A549 (cell line): ENCODE measurements around the gene PPP1R9A.

Experiments used
- CBX8 ChIP-seq: fragments of 200-600 bp; sonication (generic); IDR thresholded peaks from 2 replicates; pipeline ENCODE4 v1.6.1; 2016
- CEBPB ChIP-seq, 2 experiments: fragments of >200 bp in 1 of 2; sonication (Bioruptor Twin) in 1 of 2; formaldehyde crosslinking in 1 of 2; IDR thresholded peaks; 2 replicates each; pipeline ENCODE4 v1.6.1; 2012 to 2016
- EHMT2 ChIP-seq: fragments of 200-600 bp; sonication (generic); IDR thresholded peaks from 2 replicates; pipeline ENCODE4 v1.6.1; 2016; ENCODE audit warnings: antibody characterized with exemption, low read depth, mild to moderate bottlenecking, moderate library complexity
- EP300 ChIP-seq, 2 experiments: fragments of >200 bp; sonication (Bioruptor Twin); formaldehyde crosslinking; IDR thresholded peaks; 2 replicates in 1 of 2; 3 replicates in 1 of 2; pipeline ENCODE4 v1.6.1; 2016 to 2017
- MYC ChIP-seq: IDR thresholded peaks from 2 replicates; pipeline ENCODE4 v1.6.1; 2012; ENCODE audit warnings: mild to moderate bottlenecking, inconsistent platforms, low read length, improper control_type of control experiment, borderline replicate concordance
- PHF8 ChIP-seq: fragments of 200-600 bp; sonication (generic); IDR thresholded peaks from 2 replicates; pipeline ENCODE4 v1.6.1; 2016; ENCODE audit warnings: low read depth, mild to moderate bottlenecking, antibody characterized with exemption, moderate library complexity, borderline replicate concordance
- POLR2A ChIP-seq: IDR thresholded peaks from 2 replicates; pipeline ENCODE4 v1.6.1; 2012; ENCODE audit warnings: mild to moderate bottlenecking, low read length
- RFX5 ChIP-seq: fragments of 450-650 bp; IDR thresholded peaks from 2 replicates; pipeline ENCODE4 v1.7.1; 2014; ENCODE audit warnings: antibody characterized with exemption, mild to moderate bottlenecking, moderate library complexity
- SMC3 ChIP-seq: fragments of >200 bp; sonication (Bioruptor Twin); formaldehyde crosslinking; IDR thresholded peaks from 3 replicates; pipeline ENCODE4 v1.6.1; 2018; ENCODE audit warnings: inconsistent platforms
- TP53 ChIP-seq: fragments of 250-450 bp; sonication (Bioruptor Pico); IDR thresholded peaks from 2 replicates; pipeline ENCODE4 v1.5.0; 2021; ENCODE audit warnings: mild to moderate bottlenecking, moderate library complexity
- TF ChIP-seq, protein P1 (sequence below): fragments of 200-600 bp; sonication (generic); IDR thresholded peaks from 2 replicates; pipeline ENCODE4 v1.6.1; 2016; ENCODE audit warnings: antibody characterized with exemption, mild to moderate bottlenecking, moderate library complexity
- TF ChIP-seq, protein P2 (sequence below): fragments of >200 bp; sonication (Bioruptor Twin); formaldehyde crosslinking; IDR thresholded peaks from 3 replicates; pipeline ENCODE4 v1.5.1; 2016
- TF ChIP-seq, protein P3 (sequence below): IDR thresholded peaks from 2 replicates; pipeline ENCODE4 v1.6.1; 2012

DNA sequence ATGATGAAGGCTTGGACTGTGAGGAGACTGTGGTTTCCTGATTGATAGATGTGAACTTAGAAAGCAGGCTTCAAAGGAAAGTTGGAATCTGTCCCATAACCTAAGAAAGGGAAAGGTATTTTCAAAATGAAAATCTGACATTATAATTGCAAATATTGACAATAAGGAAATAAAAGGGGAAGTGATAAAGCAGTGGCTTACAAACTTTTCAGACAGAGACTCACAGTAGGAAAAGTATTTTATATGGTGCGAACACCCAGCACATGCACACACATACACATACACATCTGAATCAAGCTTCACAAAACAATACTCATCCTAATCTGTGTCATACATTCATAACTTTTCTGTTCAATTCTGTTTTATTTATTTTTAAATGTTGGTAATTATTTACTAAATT lies 412.2 kb downstream of the PPP1R9A start:
- TF ChIP-seq, protein P1, sequence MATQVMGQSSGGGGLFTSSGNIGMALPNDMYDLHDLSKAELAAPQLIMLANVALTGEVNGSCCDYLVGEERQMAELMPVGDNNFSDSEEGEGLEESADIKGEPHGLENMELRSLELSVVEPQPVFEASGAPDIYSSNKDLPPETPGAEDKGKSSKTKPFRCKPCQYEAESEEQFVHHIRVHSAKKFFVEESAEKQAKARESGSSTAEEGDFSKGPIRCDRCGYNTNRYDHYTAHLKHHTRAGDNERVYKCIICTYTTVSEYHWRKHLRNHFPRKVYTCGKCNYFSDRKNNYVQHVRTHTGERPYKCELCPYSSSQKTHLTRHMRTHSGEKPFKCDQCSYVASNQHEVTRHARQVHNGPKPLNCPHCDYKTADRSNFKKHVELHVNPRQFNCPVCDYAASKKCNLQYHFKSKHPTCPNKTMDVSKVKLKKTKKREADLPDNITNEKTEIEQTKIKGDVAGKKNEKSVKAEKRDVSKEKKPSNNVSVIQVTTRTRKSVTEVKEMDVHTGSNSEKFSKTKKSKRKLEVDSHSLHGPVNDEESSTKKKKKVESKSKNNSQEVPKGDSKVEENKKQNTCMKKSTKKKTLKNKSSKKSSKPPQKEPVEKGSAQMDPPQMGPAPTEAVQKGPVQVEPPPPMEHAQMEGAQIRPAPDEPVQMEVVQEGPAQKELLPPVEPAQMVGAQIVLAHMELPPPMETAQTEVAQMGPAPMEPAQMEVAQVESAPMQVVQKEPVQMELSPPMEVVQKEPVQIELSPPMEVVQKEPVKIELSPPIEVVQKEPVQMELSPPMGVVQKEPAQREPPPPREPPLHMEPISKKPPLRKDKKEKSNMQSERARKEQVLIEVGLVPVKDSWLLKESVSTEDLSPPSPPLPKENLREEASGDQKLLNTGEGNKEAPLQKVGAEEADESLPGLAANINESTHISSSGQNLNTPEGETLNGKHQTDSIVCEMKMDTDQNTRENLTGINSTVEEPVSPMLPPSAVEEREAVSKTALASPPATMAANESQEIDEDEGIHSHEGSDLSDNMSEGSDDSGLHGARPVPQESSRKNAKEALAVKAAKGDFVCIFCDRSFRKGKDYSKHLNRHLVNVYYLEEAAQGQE: no peak
- no peak for TF ChIP-seq PHF8
- no peak for TF ChIP-seq CBX8
- TF ChIP-seq, protein P2, sequence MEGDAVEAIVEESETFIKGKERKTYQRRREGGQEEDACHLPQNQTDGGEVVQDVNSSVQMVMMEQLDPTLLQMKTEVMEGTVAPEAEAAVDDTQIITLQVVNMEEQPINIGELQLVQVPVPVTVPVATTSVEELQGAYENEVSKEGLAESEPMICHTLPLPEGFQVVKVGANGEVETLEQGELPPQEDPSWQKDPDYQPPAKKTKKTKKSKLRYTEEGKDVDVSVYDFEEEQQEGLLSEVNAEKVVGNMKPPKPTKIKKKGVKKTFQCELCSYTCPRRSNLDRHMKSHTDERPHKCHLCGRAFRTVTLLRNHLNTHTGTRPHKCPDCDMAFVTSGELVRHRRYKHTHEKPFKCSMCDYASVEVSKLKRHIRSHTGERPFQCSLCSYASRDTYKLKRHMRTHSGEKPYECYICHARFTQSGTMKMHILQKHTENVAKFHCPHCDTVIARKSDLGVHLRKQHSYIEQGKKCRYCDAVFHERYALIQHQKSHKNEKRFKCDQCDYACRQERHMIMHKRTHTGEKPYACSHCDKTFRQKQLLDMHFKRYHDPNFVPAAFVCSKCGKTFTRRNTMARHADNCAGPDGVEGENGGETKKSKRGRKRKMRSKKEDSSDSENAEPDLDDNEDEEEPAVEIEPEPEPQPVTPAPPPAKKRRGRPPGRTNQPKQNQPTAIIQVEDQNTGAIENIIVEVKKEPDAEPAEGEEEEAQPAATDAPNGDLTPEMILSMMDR: no peak
- no peak for TF ChIP-seq POLR2A
- TF ChIP-seq RFX5: no peak
- TF ChIP-seq TP53: no peak
- no peak for TF ChIP-seq SMC3
- TF ChIP-seq EP300 (IDR thresholded peaks at IDR 0.05): no peak
- no peak for TF ChIP-seq EHMT2
- no peak for TF ChIP-seq MYC
- no peak for TF ChIP-seq CEBPB (IDR thresholded peaks at IDR 0.05)
- TF ChIP-seq, protein P3, sequence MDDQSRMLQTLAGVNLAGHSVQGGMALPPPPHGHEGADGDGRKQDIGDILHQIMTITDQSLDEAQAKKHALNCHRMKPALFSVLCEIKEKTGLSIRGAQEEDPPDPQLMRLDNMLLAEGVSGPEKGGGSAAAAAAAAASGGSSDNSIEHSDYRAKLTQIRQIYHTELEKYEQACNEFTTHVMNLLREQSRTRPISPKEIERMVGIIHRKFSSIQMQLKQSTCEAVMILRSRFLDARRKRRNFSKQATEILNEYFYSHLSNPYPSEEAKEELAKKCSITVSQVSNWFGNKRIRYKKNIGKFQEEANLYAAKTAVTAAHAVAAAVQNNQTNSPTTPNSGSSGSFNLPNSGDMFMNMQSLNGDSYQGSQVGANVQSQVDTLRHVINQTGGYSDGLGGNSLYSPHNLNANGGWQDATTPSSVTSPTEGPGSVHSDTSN: no peak
